GM18526 (cell line): ENCODE data around the gene DHPS.

ENCODE experiments used
- POLR2A ChIP-seq: IDR thresholded peaks from 3 replicates; pipeline ENCODE4 v1.6.1; 2011; ENCODE audit not compliant: insufficient read length; ENCODE audit errors: extremely low read depth

The DHPS gene

GRCh38 chr19:12636631-12637030 lies 45.0 kb downstream of the DHPS start:
- TF ChIP-seq POLR2A, result no peak

- TF ChIP-seq POLR2A, result no peak
These were observed 52.5 kb downstream of the DHPS start for GRCh38 chr19:12629215-12629614.

- no peak for TF ChIP-seq POLR2A
These were observed 53.3 kb downstream of the DHPS start for GRCh38 chr19:12628040-12629022.

GRCh38 chr19:12626958-12627357 lies 54.7 kb downstream of the DHPS start:
- TF ChIP-seq POLR2A, result no peak
